H9 (cell line): ENCODE results near the gene TUBA8. TPM values are rescaled to one million over a fixed set of nuclear protein-coding genes. Genes with fewer than 3 reads are reported as not detected.

Experiments used
- DNase-seq: peaks from one replicate; pipeline ENCODE4 v3.0.0-alpha.2; 2017
- H2AFZ ChIP-seq: one replicate; pipeline ENCODE4 v1.6.1; 2013; ENCODE audit warnings: mild to moderate bottlenecking, low read length, control low read depth, moderate library complexity
- H2AK5ac ChIP-seq: 2 replicates; pipeline ENCODE4 v1.6.1; 2013; ENCODE audit warnings: low read length, control low read depth, mixed read lengths; ENCODE audit not compliant: insufficient read length
- H2BK120ac ChIP-seq: one replicate; pipeline ENCODE4 v1.6.1; 2013; ENCODE audit warnings: low read depth, mild to moderate bottlenecking, low read length, control low read depth, inconsistent platforms; ENCODE audit not compliant: poor library complexity, severe bottlenecking
- H2BK12ac ChIP-seq: 2 replicates; pipeline ENCODE4 v1.6.1; 2013; ENCODE audit warnings: low read length, control low read depth, mixed read lengths, low read depth; ENCODE audit not compliant: insufficient read length
- H2BK15ac ChIP-seq: 2 replicates; pipeline ENCODE4 v1.6.1; 2013; ENCODE audit warnings: low read depth, low read length, control low read depth
- H2BK20ac ChIP-seq: one replicate; pipeline ENCODE4 v1.6.1; 2013; ENCODE audit warnings: low read depth, mild to moderate bottlenecking, low read length, control low read depth, inconsistent platforms; ENCODE audit not compliant: poor library complexity, severe bottlenecking
- H2BK5ac ChIP-seq: 2 replicates; pipeline ENCODE4 v1.6.1; 2013; ENCODE audit warnings: low read length, control low read depth, mixed read lengths; ENCODE audit not compliant: insufficient read length
- H3K14ac ChIP-seq: 2 replicates; pipeline ENCODE4 v1.6.1; 2013; ENCODE audit warnings: low read length, control low read depth; ENCODE audit not compliant: insufficient read depth
- H3K18ac ChIP-seq: 2 replicates; pipeline ENCODE4 v1.6.1; 2013; ENCODE audit warnings: low read depth, mild to moderate bottlenecking, mixed read lengths, low read length, control low read depth; ENCODE audit not compliant: insufficient read length
- H3K23ac ChIP-seq: 2 replicates; pipeline ENCODE4 v1.6.1; 2013; ENCODE audit warnings: low read length, control low read depth, mixed read lengths, low read depth; ENCODE audit not compliant: insufficient read length
- H3K23me2 ChIP-seq: 2 replicates; pipeline ENCODE4 v1.6.1; 2013; ENCODE audit warnings: low read depth, mild to moderate bottlenecking, mixed read lengths, low read length, control low read depth; ENCODE audit not compliant: insufficient read length, poor library complexity, severe bottlenecking
- H3K27ac ChIP-seq: 2 replicates; pipeline ENCODE4 v1.5.1; 2013; ENCODE audit warnings: low read length, control low read depth, mixed read lengths, low read depth; ENCODE audit not compliant: insufficient read length
- H3K27me3 ChIP-seq: 2 replicates; pipeline ENCODE4 v1.6.1; 2013; ENCODE audit warnings: low read length, control low read depth, inconsistent platforms; ENCODE audit not compliant: insufficient read depth
- H3K4ac ChIP-seq: 2 replicates; pipeline ENCODE4 v1.6.1; 2013; ENCODE audit warnings: low read depth, mild to moderate bottlenecking, control low read depth, inconsistent platforms, low read length, moderate library complexity
- H3K4me1 ChIP-seq: 2 replicates; pipeline ENCODE4 v1.6.1; 2013; ENCODE audit warnings: low read length, control low read depth, inconsistent platforms; ENCODE audit not compliant: insufficient read depth
- H3K4me2 ChIP-seq: 2 replicates; pipeline ENCODE4 v1.6.1; 2013; ENCODE audit warnings: low read length, control low read depth, mixed read lengths; ENCODE audit not compliant: insufficient read length, insufficient read depth
- H3K56ac ChIP-seq: 2 replicates; pipeline ENCODE4 v1.6.1; 2013; ENCODE audit warnings: low read depth, mild to moderate bottlenecking, mixed read lengths, low read length, control low read depth; ENCODE audit not compliant: insufficient read length
- H3K79me1 ChIP-seq: 2 replicates; pipeline ENCODE4 v1.6.1; 2013; ENCODE audit warnings: low read depth, mild to moderate bottlenecking, moderate library complexity, low read length, control low read depth, inconsistent platforms; ENCODE audit not compliant: insufficient read depth, poor library complexity, severe bottlenecking
- H3K79me2 ChIP-seq: 2 replicates; pipeline ENCODE4 v1.6.1; 2013; ENCODE audit warnings: low read length, control low read depth, inconsistent platforms; ENCODE audit not compliant: insufficient read depth
- H3K9ac ChIP-seq: 2 replicates; pipeline ENCODE4 v1.6.1; 2013; ENCODE audit warnings: low read length, control low read depth, mixed read lengths; ENCODE audit not compliant: insufficient read length; ENCODE audit errors: extremely low read depth
- H3K9me3 ChIP-seq: one replicate; pipeline ENCODE4 v1.6.1; 2013; ENCODE audit warnings: low read depth, low read length, inconsistent platforms; ENCODE audit not compliant: control insufficient read depth
- H3T11ph ChIP-seq: one replicate; pipeline ENCODE4 v1.6.1; 2013; ENCODE audit warnings: mild to moderate bottlenecking, low read length, control low read depth, inconsistent platforms
- H4K20me1 ChIP-seq: one replicate; pipeline ENCODE4 v1.6.1; 2013; ENCODE audit not compliant: control insufficient read depth, insufficient read length, insufficient read depth
- H4K5ac ChIP-seq: 2 replicates; pipeline ENCODE4 v1.6.1; 2013; ENCODE audit warnings: low read depth, mild to moderate bottlenecking, mixed read lengths, low read length, control low read depth; ENCODE audit not compliant: insufficient read length
- H4K8ac ChIP-seq: replicated peaks from 2 replicates; pipeline ENCODE4 v1.6.1; 2013; ENCODE audit warnings: low read length, control low read depth, mixed read lengths, low read depth; ENCODE audit not compliant: insufficient read length
- H4K91ac ChIP-seq: 2 replicates; pipeline ENCODE4 v1.6.1; 2013; ENCODE audit warnings: low read depth, mild to moderate bottlenecking, moderate library complexity, mixed read lengths, low read length, control low read depth; ENCODE audit not compliant: insufficient read length
- H3K27ac Mint-ChIP-seq, 3 experiments: 2 replicates in 2 of 3; 3 replicates in 1 of 3; pipeline ENCODE4 v1.8.0; 2020 to 2021; ENCODE audit warnings: mixed read lengths in 3 of 3, mild to moderate bottlenecking in 1 of 3, moderate library complexity in 1 of 3
- H3K27me3 Mint-ChIP-seq: 2 replicates; pipeline ENCODE4 v1.8.0; 2021; ENCODE audit warnings: low read depth, mild to moderate bottlenecking, moderate library complexity, mixed read lengths
- H3K36me3 Mint-ChIP-seq, 3 experiments: 2 replicates in 2 of 3; 3 replicates in 1 of 3; pipeline ENCODE4 v1.8.0; 2020 to 2021; ENCODE audit warnings: low read depth in 3 of 3, mixed read lengths in 3 of 3; ENCODE audit not compliant: insufficient read depth in 1 of 3
- H3K4me1 Mint-ChIP-seq, 2 experiments: 2 replicates each; pipeline ENCODE4 v1.8.0; 2020; ENCODE audit warnings: mixed read lengths in 2 of 2
- H3K4me3 Mint-ChIP-seq, 2 experiments: 2 replicates in 1 of 2; 3 replicates in 1 of 2; pipeline ENCODE4 v1.8.0; 2020 to 2021; ENCODE audit warnings: mild to moderate bottlenecking in 2 of 2, mixed read lengths in 2 of 2, moderate library complexity in 1 of 2
- H3K9me3 Mint-ChIP-seq, 2 experiments: 2 replicates in 1 of 2; 3 replicates in 1 of 2; pipeline ENCODE4 v1.8.0; 2020; ENCODE audit warnings: mild to moderate bottlenecking in 2 of 2, mixed read lengths in 2 of 2, moderate library complexity in 1 of 2
- CTCF ChIP-seq: fragments of 200-600 bp; sonication (generic); conservative IDR thresholded peaks from 3 replicates; pipeline ENCODE4 v1.8.0; 2021; ENCODE audit warnings: antibody characterized with exemption, mild to moderate bottlenecking
- WGBS: extraction: QIAGEN DNeasy Blood & Tissue Kit; methylation state at CpG from one replicate; pipeline ENCODE4 v1.1.7; 2013; ENCODE audit warnings: missing lambda C conversion rate, low lambda C conversion rate, mixed read lengths; ENCODE audit not compliant: insufficient read length; ENCODE audit errors: extremely low coverage; 5-methylcytosine and 5-hydroxymethylcytosine counted together
- total RNA-seq: library from RNA; stranded (reverse); gene quantifications from 2 replicates; pipeline ENCODE4 v1.2.1, GENCODE V29; 2021

The TUBA8 gene
- total RNA-seq, 1 experiment from 2014 or later: 2.0 TPM

GRCh38 chr22:18065256-18065655 is 45.4 kb upstream of the TUBA8 start:
- Histone ChIP-seq H2BK20ac (no peak overlapping the region), H3K4me1 (no peaks in the 10 kb centered on the region), H2AFZ (no peak overlapping the region), H3K23me2 (no peaks in the 10 kb centered on the region), H2BK5ac (no peak overlapping the region), H4K8ac (no peak overlapping the region), H2AK5ac (no peak overlapping the region), H3K14ac (no peak overlapping the region), H4K5ac (no peak overlapping the region), H3K9ac (no peak overlapping the region), H3T11ph (no peak overlapping the region), H3K56ac (no peak overlapping the region), H4K91ac (no peak overlapping the region), H3K27me3 (no peaks in the 10 kb centered on the region), H4K20me1 (no peaks in the 10 kb centered on the region), H3K4ac (no peak overlapping the region), H3K4me2 (no peak overlapping the region), H2BK12ac (no peak overlapping the region), H3K9me3 (no peaks in the 10 kb centered on the region), H3K79me2 (no peaks in the 10 kb centered on the region), H2BK15ac (no peak overlapping the region), H3K79me1 (no peaks in the 10 kb centered on the region), H3K23ac (no peak overlapping the region), H2BK120ac (no peak overlapping the region), H3K18ac (no peak overlapping the region), H3K27ac (no peak overlapping the region)
- no peak overlapping the region for H3K27ac Mint-ChIP-seq
- DNase-seq: peak; percentile 66
- peaks cover 7 to 11% of the 10 kb centered on the region in 2 experiments for H3K4me1 Mint-ChIP-seq
- TF ChIP-seq CTCF: peak; percentile 46; the same call in 1 of the 3 replicates
- no CpG with 5 or more reads among the region's 9 CpGs for WGBS
- no peaks in the 10 kb centered on the region; a peak in 1 of 5 replicates for H3K9me3 Mint-ChIP-seq
- H3K36me3 Mint-ChIP-seq: no peaks in the 10 kb centered on the region; a peak in 1 of 7 replicates
- H3K4me3 Mint-ChIP-seq: no peak overlapping the region; a peak in 2 of 5 replicates
- peaks cover 56% of the 10 kb centered on the region for H3K27me3 Mint-ChIP-seq
